ENCODE data around the gene KPTN.

The KPTN gene

DNA sequence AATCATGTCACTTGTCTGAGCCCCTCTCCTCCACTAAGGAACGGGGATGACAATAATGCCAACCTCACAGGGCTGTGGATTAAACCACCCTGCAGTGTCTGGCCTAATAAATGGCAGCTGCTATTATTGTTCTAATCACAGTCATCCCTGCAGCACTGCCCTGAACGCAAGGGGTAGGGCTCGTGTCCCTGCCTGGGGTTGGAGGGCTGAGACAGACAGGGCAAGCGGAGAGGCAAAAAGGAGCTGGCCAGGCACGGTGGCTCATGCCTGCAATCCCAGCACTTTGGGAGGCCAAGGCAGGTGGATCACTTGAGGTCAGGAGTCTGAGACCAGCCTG, 10.2 kb upstream of the KPTN start:
- Histone ChIP-seq H3K9ac (ENCODE audit: low read depth, low read length, poor library complexity, severe bottlenecking) (no peak overlapping the region), H3F3A (ENCODE audit: low read depth) (no peaks in the 10 kb centered on the region), H2AFZ (ENCODE audit: low read length) (no peak overlapping the region), H3K9me3 (ENCODE audit: insufficient read depth, low read depth, low read length) (no peaks in the 10 kb centered on the region), H3K27me3 (ENCODE audit: insufficient read depth, low read length, poor library complexity, severe bottlenecking) (no peaks in the 10 kb centered on the region), H3K4me2 (ENCODE audit: low read depth, low read length, poor library complexity, severe bottlenecking) (no peak overlapping the region), H3K9me2 (replicated peaks; ENCODE audit: low read depth, low read length) (no peaks in the 10 kb centered on the region), H3K4me1 (ENCODE audit: insufficient read depth, low read length, poor library complexity, severe bottlenecking) (no peaks in the 10 kb centered on the region), H3K36me3 (ENCODE audit: insufficient read depth, low read length) (peaks cover 47% of the 10 kb centered on the region; the same call in 1 of the 2 replicates), H3K4me3 (ENCODE audit: low read length, poor library complexity, severe bottlenecking) (no peak overlapping the region), H3K79me2 (ENCODE audit: insufficient read depth, low read length) (no peaks in the 10 kb centered on the region), H4K20me1 (ENCODE audit: insufficient read depth, low read length, poor library complexity, severe bottlenecking) (no peaks in the 10 kb centered on the region)
- TF ChIP-seq EZH2phosphoT487 (IDR thresholded peaks at IDR 0.05; ENCODE audit: borderline replicate concordance), result no peak
- TF ChIP-seq, protein P1, sequence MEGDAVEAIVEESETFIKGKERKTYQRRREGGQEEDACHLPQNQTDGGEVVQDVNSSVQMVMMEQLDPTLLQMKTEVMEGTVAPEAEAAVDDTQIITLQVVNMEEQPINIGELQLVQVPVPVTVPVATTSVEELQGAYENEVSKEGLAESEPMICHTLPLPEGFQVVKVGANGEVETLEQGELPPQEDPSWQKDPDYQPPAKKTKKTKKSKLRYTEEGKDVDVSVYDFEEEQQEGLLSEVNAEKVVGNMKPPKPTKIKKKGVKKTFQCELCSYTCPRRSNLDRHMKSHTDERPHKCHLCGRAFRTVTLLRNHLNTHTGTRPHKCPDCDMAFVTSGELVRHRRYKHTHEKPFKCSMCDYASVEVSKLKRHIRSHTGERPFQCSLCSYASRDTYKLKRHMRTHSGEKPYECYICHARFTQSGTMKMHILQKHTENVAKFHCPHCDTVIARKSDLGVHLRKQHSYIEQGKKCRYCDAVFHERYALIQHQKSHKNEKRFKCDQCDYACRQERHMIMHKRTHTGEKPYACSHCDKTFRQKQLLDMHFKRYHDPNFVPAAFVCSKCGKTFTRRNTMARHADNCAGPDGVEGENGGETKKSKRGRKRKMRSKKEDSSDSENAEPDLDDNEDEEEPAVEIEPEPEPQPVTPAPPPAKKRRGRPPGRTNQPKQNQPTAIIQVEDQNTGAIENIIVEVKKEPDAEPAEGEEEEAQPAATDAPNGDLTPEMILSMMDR (conservative IDR thresholded peaks at IDR 0.05; ENCODE audit: low read length), result no peak

DNA sequence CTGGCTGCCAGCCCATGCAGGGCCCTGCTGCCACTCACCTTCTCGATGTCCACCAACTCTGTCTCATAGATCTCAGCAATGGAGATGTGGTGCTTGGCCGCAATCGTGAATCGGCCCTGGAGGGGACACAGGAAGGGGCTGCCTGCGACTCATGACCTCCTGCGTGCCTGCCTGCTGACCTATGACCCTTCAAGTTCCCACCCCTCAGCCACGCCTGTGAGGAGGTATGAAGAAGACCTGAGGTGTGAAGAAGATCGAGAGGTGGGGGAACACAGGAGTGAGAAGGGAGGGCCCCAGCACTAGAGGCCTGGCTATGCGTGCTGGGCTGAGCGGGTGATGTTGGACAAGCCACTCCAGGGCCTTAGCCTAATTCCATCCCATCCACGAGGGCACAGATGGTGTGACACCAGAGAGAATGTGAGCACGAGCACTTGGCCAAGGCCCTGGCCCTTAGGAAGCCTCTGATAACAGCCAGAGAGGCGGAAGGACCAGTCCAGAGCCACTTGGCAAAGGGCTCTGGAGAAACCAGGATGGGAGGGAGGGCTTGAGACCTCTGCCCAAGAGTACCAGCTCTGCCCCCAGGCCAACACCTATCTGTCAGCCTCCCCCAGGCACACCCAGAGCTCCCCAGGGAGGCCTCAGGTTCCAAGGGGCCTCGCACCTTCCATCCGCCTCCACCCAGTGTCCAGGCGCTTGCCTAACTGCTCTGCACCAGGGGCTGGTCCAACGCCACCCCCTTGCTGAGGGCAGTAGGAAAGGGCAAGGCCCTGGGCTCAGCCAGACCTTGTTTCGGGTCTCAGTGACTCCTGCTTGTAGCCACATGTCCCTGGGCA, 9.6 kb upstream of the KPTN start:
- TF ChIP-seq, protein P1 (conservative IDR thresholded peaks at IDR 0.05; ENCODE audit: low read length), result no peak
- no peak for TF ChIP-seq EZH2phosphoT487 (IDR thresholded peaks at IDR 0.05; ENCODE audit: borderline replicate concordance)
- Histone ChIP-seq H3K9ac (ENCODE audit: low read depth, low read length, poor library complexity, severe bottlenecking) (no peak overlapping the region), H3K36me3 (ENCODE audit: insufficient read depth, low read length) (peaks cover 43% of the 10 kb centered on the region; the same call in 1 of the 2 replicates), H3F3A (ENCODE audit: low read depth) (no peaks in the 10 kb centered on the region), H3K4me2 (ENCODE audit: low read depth, low read length, poor library complexity, severe bottlenecking) (no peak overlapping the region), H2AFZ (ENCODE audit: low read length) (no peak overlapping the region), H3K9me2 (replicated peaks; ENCODE audit: low read depth, low read length) (no peaks in the 10 kb centered on the region), H4K20me1 (ENCODE audit: insufficient read depth, low read length, poor library complexity, severe bottlenecking) (no peaks in the 10 kb centered on the region), H3K79me2 (ENCODE audit: insufficient read depth, low read length) (no peaks in the 10 kb centered on the region), H3K4me3 (ENCODE audit: low read length, poor library complexity, severe bottlenecking) (no peak overlapping the region), H3K27me3 (ENCODE audit: insufficient read depth, low read length, poor library complexity, severe bottlenecking) (no peaks in the 10 kb centered on the region), H3K4me1 (ENCODE audit: insufficient read depth, low read length, poor library complexity, severe bottlenecking) (no peaks in the 10 kb centered on the region), H3K9me3 (ENCODE audit: insufficient read depth, low read depth, low read length) (no peaks in the 10 kb centered on the region)

- no peak overlapping the region for H3K9ac ChIP-seq (ENCODE audit: low read depth, low read length, poor library complexity, severe bottlenecking)
- no peaks in the 10 kb centered on the region for H3K4me1 ChIP-seq (ENCODE audit: insufficient read depth, low read length, poor library complexity, severe bottlenecking)
- H3F3A ChIP-seq (ENCODE audit: low read depth), result no peaks in the 10 kb centered on the region
- H3K9me3 ChIP-seq (ENCODE audit: insufficient read depth, low read depth, low read length), result no peaks in the 10 kb centered on the region
- H4K20me1 ChIP-seq (ENCODE audit: insufficient read depth, low read length, poor library complexity, severe bottlenecking), result no peaks in the 10 kb centered on the region
- H3K36me3 ChIP-seq (ENCODE audit: insufficient read depth, low read length), result peaks cover 37% of the 10 kb centered on the region; the same call in 1 of the 2 replicates
- no peak overlapping the region for H3K4me3 ChIP-seq (ENCODE audit: low read length, poor library complexity, severe bottlenecking)
- H3K4me2 ChIP-seq (ENCODE audit: low read depth, low read length, poor library complexity, severe bottlenecking), result no peak overlapping the region
- H3K79me2 ChIP-seq (ENCODE audit: insufficient read depth, low read length), result no peaks in the 10 kb centered on the region
- TF ChIP-seq, protein P1 (conservative IDR thresholded peaks at IDR 0.05; ENCODE audit: low read length), result no peak
- no peak for TF ChIP-seq EZH2phosphoT487 (IDR thresholded peaks at IDR 0.05; ENCODE audit: borderline replicate concordance)
- H2AFZ ChIP-seq (ENCODE audit: low read length), result no peak overlapping the region
- H3K9me2 ChIP-seq (replicated peaks; ENCODE audit: low read depth, low read length), result no peaks in the 10 kb centered on the region
- H3K27me3 ChIP-seq (ENCODE audit: insufficient read depth, low read length, poor library complexity, severe bottlenecking), result no peaks in the 10 kb centered on the region
Measured at GRCh38 chr19:47492571-47493377, 8.8 kb upstream of the KPTN start.
